Cardiac ventricle fibroblast (primary cell): Measurements from ENCODE around the gene KLHL15. TPM values are rescaled to one million over a fixed set of nuclear protein-coding genes. Genes with fewer than 3 reads are reported as not detected.

Experiments
- total RNA-seq: library from RNA; depleted of rRNA; stranded (reverse); fragments of >200 nt; gene quantifications from 2 replicates; pipeline ENCODE4 v1.2.3, GENCODE V29; 2015

Gene KLHL15, protein sequence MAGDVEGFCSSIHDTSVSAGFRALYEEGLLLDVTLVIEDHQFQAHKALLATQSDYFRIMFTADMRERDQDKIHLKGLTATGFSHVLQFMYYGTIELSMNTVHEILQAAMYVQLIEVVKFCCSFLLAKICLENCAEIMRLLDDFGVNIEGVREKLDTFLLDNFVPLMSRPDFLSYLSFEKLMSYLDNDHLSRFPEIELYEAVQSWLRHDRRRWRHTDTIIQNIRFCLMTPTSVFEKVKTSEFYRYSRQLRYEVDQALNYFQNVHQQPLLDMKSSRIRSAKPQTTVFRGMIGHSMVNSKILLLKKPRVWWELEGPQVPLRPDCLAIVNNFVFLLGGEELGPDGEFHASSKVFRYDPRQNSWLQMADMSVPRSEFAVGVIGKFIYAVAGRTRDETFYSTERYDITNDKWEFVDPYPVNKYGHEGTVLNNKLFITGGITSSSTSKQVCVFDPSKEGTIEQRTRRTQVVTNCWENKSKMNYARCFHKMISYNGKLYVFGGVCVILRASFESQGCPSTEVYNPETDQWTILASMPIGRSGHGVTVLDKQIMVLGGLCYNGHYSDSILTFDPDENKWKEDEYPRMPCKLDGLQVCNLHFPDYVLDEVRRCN
- total RNA-seq: 7.7 and 9.5 TPM in 2 replicates

GRCh38 chrX:24027086-24027485 lies at the start of gene KLHL15:
Gene KLHL15 (minus strand): TSS chrX:24027186. CDS start chrX:24006693, 20,493 bp downstream.

GRCh38 chrX:24054182-24055042 lies 27.4 kb upstream of the KLHL15 start, which contains the start of gene EIF2S3:
Gene EIF2S3 (plus strand): TSS chrX:24054956. CDS start chrX:24054969, 13 bp downstream.

Other genes with a start within 250 kb of the KLHL15 start
- gene SAT1, start 244.0 kb downstream of the KLHL15 start, total RNA-seq: 496 and 522 TPM in 2 replicates
- 8.4 and 8.5 TPM in 2 replicates for gene APOO, start 119.2 kb downstream of the KLHL15 start, total RNA-seq
- gene CXorf58, start 119.2 kb downstream of the KLHL15 start, total RNA-seq: not detected in 2 replicates
- gene EIF2S3, start 27.8 kb upstream of the KLHL15 start, total RNA-seq: 114 and 134 TPM in 2 replicates
- gene ZFX, start 122.5 kb upstream of the KLHL15 start, total RNA-seq: 25.0 and 31.1 TPM in 2 replicates